ENCODE measurements around the gene FGFR3.

FGFR3 gene

DNA sequence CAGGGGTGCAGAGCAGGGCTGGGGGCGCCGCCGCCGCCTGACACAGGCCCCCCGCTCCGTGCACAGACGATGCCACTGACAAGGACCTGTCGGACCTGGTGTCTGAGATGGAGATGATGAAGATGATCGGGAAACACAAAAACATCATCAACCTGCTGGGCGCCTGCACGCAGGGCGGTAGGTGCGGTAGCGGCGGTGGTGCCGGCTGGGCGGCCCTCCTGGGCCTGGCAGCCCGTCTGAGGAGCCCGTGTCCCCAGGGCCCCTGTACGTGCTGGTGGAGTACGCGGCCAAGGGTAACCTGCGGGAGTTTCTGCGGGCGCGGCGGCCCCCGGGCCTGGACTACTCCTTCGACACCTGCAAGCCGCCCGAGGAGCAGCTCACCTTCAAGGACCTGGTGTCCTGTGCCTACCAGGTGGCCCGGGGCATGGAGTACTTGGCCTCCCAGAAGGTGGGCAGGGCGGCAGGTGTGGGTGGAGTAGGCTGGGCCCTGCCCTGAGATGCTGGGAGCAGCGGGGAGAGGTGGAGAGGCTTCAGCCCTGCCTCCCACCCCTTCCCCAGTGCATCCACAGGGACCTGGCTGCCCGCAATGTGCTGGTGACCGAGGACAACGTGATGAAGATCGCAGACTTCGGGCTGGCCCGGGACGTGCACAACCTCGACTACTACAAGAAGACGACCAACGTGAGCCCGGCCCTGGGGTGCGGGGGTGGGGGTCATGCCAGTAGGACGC lies 12.6 kb downstream of the FGFR3 start:
- no peak overlapping the region for H3K27ac ChIP-seq (ENCODE audit: low read length)
- H3K4me2 ChIP-seq (ENCODE audit: low read length), result no peak overlapping the region
- H4K20me1 ChIP-seq (ENCODE audit: insufficient read depth, low read length), result no peaks in the 10 kb centered on the region
- H3K36me3 ChIP-seq (replicated peaks; ENCODE audit: low read depth, low read length), result no peaks in the 10 kb centered on the region
- H2AFZ ChIP-seq (ENCODE audit: low read depth, low read length), result no peak overlapping the region
- H3K79me2 ChIP-seq (ENCODE audit: low read length), result no peaks in the 10 kb centered on the region
- no peaks in the 10 kb centered on the region for H3K4me1 ChIP-seq (ENCODE audit: low read length)
- no peaks in the 10 kb centered on the region for H3K27me3 ChIP-seq (ENCODE audit: low read depth, low read length)
- no peak for TF ChIP-seq EZH2phosphoT487 (IDR thresholded peaks at IDR 0.05; ENCODE audit: low read depth)
- TF ChIP-seq, protein P1, sequence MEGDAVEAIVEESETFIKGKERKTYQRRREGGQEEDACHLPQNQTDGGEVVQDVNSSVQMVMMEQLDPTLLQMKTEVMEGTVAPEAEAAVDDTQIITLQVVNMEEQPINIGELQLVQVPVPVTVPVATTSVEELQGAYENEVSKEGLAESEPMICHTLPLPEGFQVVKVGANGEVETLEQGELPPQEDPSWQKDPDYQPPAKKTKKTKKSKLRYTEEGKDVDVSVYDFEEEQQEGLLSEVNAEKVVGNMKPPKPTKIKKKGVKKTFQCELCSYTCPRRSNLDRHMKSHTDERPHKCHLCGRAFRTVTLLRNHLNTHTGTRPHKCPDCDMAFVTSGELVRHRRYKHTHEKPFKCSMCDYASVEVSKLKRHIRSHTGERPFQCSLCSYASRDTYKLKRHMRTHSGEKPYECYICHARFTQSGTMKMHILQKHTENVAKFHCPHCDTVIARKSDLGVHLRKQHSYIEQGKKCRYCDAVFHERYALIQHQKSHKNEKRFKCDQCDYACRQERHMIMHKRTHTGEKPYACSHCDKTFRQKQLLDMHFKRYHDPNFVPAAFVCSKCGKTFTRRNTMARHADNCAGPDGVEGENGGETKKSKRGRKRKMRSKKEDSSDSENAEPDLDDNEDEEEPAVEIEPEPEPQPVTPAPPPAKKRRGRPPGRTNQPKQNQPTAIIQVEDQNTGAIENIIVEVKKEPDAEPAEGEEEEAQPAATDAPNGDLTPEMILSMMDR (IDR thresholded peaks at IDR 0.05; ENCODE audit: low read depth, low read length), result no peak
- no peak overlapping the region for H3K4me3 ChIP-seq (ENCODE audit: low read length)
- no peak overlapping the region for H3K9ac ChIP-seq (ENCODE audit: low read length)
- H3K9me3 ChIP-seq (ENCODE audit: insufficient read depth, low read length), result no peaks in the 10 kb centered on the region

- H3K4me3 ChIP-seq (ENCODE audit: low read length), result no peak overlapping the region
- no peak overlapping the region for H3K9ac ChIP-seq (ENCODE audit: low read length)
- H3K36me3 ChIP-seq (replicated peaks; ENCODE audit: low read depth, low read length), result no peaks in the 10 kb centered on the region
- H3K27me3 ChIP-seq (ENCODE audit: low read depth, low read length), result no peaks in the 10 kb centered on the region
- H4K20me1 ChIP-seq (ENCODE audit: insufficient read depth, low read length), result no peaks in the 10 kb centered on the region
- TF ChIP-seq EZH2phosphoT487 (IDR thresholded peaks at IDR 0.05; ENCODE audit: low read depth), result no peak
- TF ChIP-seq, protein P1 (IDR thresholded peaks at IDR 0.05; ENCODE audit: low read depth, low read length), result no peak
- H3K4me1 ChIP-seq (ENCODE audit: low read length), result no peaks in the 10 kb centered on the region
- no peaks in the 10 kb centered on the region for H3K9me3 ChIP-seq (ENCODE audit: insufficient read depth, low read length)
- H3K4me2 ChIP-seq (ENCODE audit: low read length), result no peak overlapping the region
- no peak overlapping the region for H2AFZ ChIP-seq (ENCODE audit: low read depth, low read length)
- H3K79me2 ChIP-seq (ENCODE audit: low read length), result no peaks in the 10 kb centered on the region
- no peak overlapping the region for H3K27ac ChIP-seq (ENCODE audit: low read length)
These were observed 13.1 kb downstream of the FGFR3 start for GRCh38 chr4:1806223-1806564.

DNA sequence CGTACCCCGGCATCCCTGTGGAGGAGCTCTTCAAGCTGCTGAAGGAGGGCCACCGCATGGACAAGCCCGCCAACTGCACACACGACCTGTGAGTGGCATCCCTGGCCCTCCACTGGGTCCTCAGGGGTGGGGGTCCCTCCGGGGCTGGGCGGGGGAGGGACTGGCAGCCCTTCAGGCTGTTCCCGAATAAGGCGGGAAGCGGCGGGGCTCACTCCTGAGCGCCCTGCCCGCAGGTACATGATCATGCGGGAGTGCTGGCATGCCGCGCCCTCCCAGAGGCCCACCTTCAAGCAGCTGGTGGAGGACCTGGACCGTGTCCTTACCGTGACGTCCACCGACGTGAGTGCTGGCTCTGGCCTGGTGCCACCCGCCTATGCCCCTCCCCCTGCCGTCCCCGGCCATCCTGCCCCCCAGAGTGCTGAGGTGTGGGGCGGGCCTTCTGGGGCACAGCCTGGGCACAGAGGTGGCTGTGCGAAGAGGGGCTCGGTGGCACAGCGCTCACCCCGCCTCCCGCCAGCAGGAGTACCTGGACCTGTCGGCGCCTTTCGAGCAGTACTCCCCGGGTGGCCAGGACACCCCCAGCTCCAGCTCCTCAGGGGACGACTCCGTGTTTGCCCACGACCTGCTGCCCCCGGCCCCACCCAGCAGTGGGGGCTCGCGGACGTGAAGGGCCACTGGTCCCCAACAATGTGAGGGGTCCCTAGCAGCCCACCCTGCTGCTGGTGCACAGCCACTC lies 13.7 kb downstream of the FGFR3 start:
- no peak overlapping the region for H3K4me2 ChIP-seq (ENCODE audit: low read length)
- no peaks in the 10 kb centered on the region for H3K4me1 ChIP-seq (ENCODE audit: low read length)
- no peak for TF ChIP-seq EZH2phosphoT487 (IDR thresholded peaks at IDR 0.05; ENCODE audit: low read depth)
- TF ChIP-seq, protein P1 (IDR thresholded peaks at IDR 0.05; ENCODE audit: low read depth, low read length), result no peak
- no peaks in the 10 kb centered on the region for H3K79me2 ChIP-seq (ENCODE audit: low read length)
- no peak overlapping the region for H3K4me3 ChIP-seq (ENCODE audit: low read length)
- no peak overlapping the region for H3K27ac ChIP-seq (ENCODE audit: low read length)
- no peak overlapping the region for H2AFZ ChIP-seq (ENCODE audit: low read depth, low read length)
- no peak overlapping the region for H3K9ac ChIP-seq (ENCODE audit: low read length)
- no peaks in the 10 kb centered on the region for H3K9me3 ChIP-seq (ENCODE audit: insufficient read depth, low read length)
- H3K36me3 ChIP-seq (replicated peaks; ENCODE audit: low read depth, low read length), result no peaks in the 10 kb centered on the region
- no peaks in the 10 kb centered on the region for H4K20me1 ChIP-seq (ENCODE audit: insufficient read depth, low read length)
- no peaks in the 10 kb centered on the region for H3K27me3 ChIP-seq (ENCODE audit: low read depth, low read length)

- Histone ChIP-seq H3K4me3 (ENCODE audit: low read length) (no peak overlapping the region), H3K27ac (ENCODE audit: low read length) (no peak overlapping the region), H3K36me3 (replicated peaks; ENCODE audit: low read depth, low read length) (no peaks in the 10 kb centered on the region), H3K27me3 (ENCODE audit: low read depth, low read length) (no peaks in the 10 kb centered on the region), H3K4me2 (ENCODE audit: low read length) (no peak overlapping the region), H3K4me1 (ENCODE audit: low read length) (no peaks in the 10 kb centered on the region), H3K9me3 (ENCODE audit: insufficient read depth, low read length) (no peaks in the 10 kb centered on the region), H2AFZ (ENCODE audit: low read depth, low read length) (no peak overlapping the region), H3K79me2 (ENCODE audit: low read length) (no peaks in the 10 kb centered on the region), H3K9ac (ENCODE audit: low read length) (no peak overlapping the region), H4K20me1 (ENCODE audit: insufficient read depth, low read length) (no peaks in the 10 kb centered on the region)
- TF ChIP-seq EZH2phosphoT487 (IDR thresholded peaks at IDR 0.05; ENCODE audit: low read depth), result no peak
- TF ChIP-seq, protein P1 (IDR thresholded peaks at IDR 0.05; ENCODE audit: low read depth, low read length), result no peak
These were observed 14.3 kb downstream of the FGFR3 start for GRCh38 chr4:1807332-1807777.
